ENCODE data around the gene FYTTD1. TPM values are rescaled to one million over a fixed set of nuclear protein-coding genes. Genes with fewer than 3 reads are reported as not detected.

Gene FYTTD1
- total and polyA plus RNA-seq, 2 donors (not counting 1 experiment from before 2014, with no cell fraction given): 44.3 to 63.4 TPM

GRCh38 chr3:197801891-197802778, 52.5 kb downstream of the FYTTD1 start:
- peak overlapping the region; percentile 10 for H3K4me2 ChIP-seq (ENCODE audit: extremely low read depth, insufficient read depth, low read length)
- no peaks in the 10 kb centered on the region for H3K27me3 ChIP-seq (ENCODE audit: control insufficient read depth, insufficient read depth, low read length)
- H3K4me1 ChIP-seq (ENCODE audit: control insufficient read depth, extremely low read depth, insufficient read depth, low read length): peaks cover 5% of the 10 kb centered on the region
- no peak overlapping the region for H3K9ac ChIP-seq (ENCODE audit: insufficient read depth, low read length)
- H3K36me3 ChIP-seq (ENCODE audit: control insufficient read depth, insufficient read depth, low read length): no peaks in the 10 kb centered on the region
- no peaks in the 10 kb centered on the region for H4K20me1 ChIP-seq (ENCODE audit: control insufficient read depth, extremely low read depth, insufficient read depth, low read length)
- H2AFZ ChIP-seq (ENCODE audit: low read length): no peak overlapping the region
- H3K79me2 ChIP-seq (ENCODE audit: control insufficient read depth, insufficient read depth, low read length): peaks cover 78% of the 10 kb centered on the region
- no peaks in the 10 kb centered on the region for H3K9me3 ChIP-seq (ENCODE audit: control insufficient read depth, insufficient read depth, low read depth, low read length)
- TF ChIP-seq CTCF (conservative IDR thresholded peaks at IDR 0.05 in 1 of 2, IDR thresholded peaks at IDR 0.05 in 1 of 2; ENCODE audit: low read depth in 1 of 2, low read length in 2 of 2) (peak; percentile 30 to 56), EZH2 (IDR thresholded peaks at IDR 0.05; ENCODE audit: low read length, missing control alignments) (no peak)
- no peak overlapping the region for H3K27ac ChIP-seq (ENCODE audit: insufficient read depth, low read length)
- no peak overlapping the region for H3K4me3 ChIP-seq (replicated peaks in 1 of 4; ENCODE audit: control extremely low read depth in 1 of 4, insufficient read depth in 1 of 4, low read depth in 3 of 4, low read length in 4 of 4)
- peak; percentile 48 to 54 for DNase-seq (ENCODE audit: low read depth in 2 of 2)

GRCh38 chr3:197802779-197803459, 53.2 kb downstream of the FYTTD1 start:
- no peak overlapping the region for H3K4me3 ChIP-seq (replicated peaks in 1 of 4; ENCODE audit: control extremely low read depth in 1 of 4, insufficient read depth in 1 of 4, low read depth in 3 of 4, low read length in 4 of 4)
- no peaks in the 10 kb centered on the region for H3K36me3 ChIP-seq (ENCODE audit: control insufficient read depth, insufficient read depth, low read length)
- H3K9ac ChIP-seq (ENCODE audit: insufficient read depth, low read length): no peak overlapping the region
- H4K20me1 ChIP-seq (ENCODE audit: control insufficient read depth, extremely low read depth, insufficient read depth, low read length): no peaks in the 10 kb centered on the region
- H3K9me3 ChIP-seq (ENCODE audit: control insufficient read depth, insufficient read depth, low read depth, low read length): no peaks in the 10 kb centered on the region
- H3K4me2 ChIP-seq (ENCODE audit: extremely low read depth, insufficient read depth, low read length): no peak overlapping the region
- no peak overlapping the region for H2AFZ ChIP-seq (ENCODE audit: low read length)
- TF ChIP-seq CTCF (conservative IDR thresholded peaks at IDR 0.05 in 1 of 2, IDR thresholded peaks at IDR 0.05 in 1 of 2; ENCODE audit: low read depth in 1 of 2, low read length in 2 of 2) (peak in 1 of 2 donors; percentile 3), EZH2 (IDR thresholded peaks at IDR 0.05; ENCODE audit: low read length, missing control alignments) (no peak)
- H3K79me2 ChIP-seq (ENCODE audit: control insufficient read depth, insufficient read depth, low read length): peaks cover 73% of the 10 kb centered on the region
- no peak for DNase-seq (ENCODE audit: low read depth in 2 of 2)
- H3K27ac ChIP-seq (ENCODE audit: insufficient read depth, low read length): no peak overlapping the region
- H3K27me3 ChIP-seq (ENCODE audit: control insufficient read depth, insufficient read depth, low read length): no peaks in the 10 kb centered on the region
- H3K4me1 ChIP-seq (ENCODE audit: control insufficient read depth, extremely low read depth, insufficient read depth, low read length): peaks cover 5% of the 10 kb centered on the region

GRCh38 chr3:197804511-197804910, 54.8 kb downstream of the FYTTD1 start:
- no peaks in the 10 kb centered on the region for H3K9me3 ChIP-seq (ENCODE audit: control insufficient read depth, insufficient read depth, low read depth, low read length)
- H2AFZ ChIP-seq (ENCODE audit: low read length): no peak overlapping the region
- no peak overlapping the region for H3K27ac ChIP-seq (ENCODE audit: insufficient read depth, low read length)
- no peak overlapping the region for H3K4me3 ChIP-seq (replicated peaks in 1 of 4; ENCODE audit: control extremely low read depth in 1 of 4, insufficient read depth in 1 of 4, low read depth in 3 of 4, low read length in 4 of 4)
- no peaks in the 10 kb centered on the region for H3K27me3 ChIP-seq (ENCODE audit: control insufficient read depth, insufficient read depth, low read length)
- DNase-seq (ENCODE audit: low read depth in 2 of 2): no peak
- H3K4me1 ChIP-seq (ENCODE audit: control insufficient read depth, extremely low read depth, insufficient read depth, low read length): peaks cover 11% of the 10 kb centered on the region
- no peaks in the 10 kb centered on the region for H4K20me1 ChIP-seq (ENCODE audit: control insufficient read depth, extremely low read depth, insufficient read depth, low read length)
- no peak overlapping the region for H3K9ac ChIP-seq (ENCODE audit: insufficient read depth, low read length)
- TF ChIP-seq CTCF (conservative IDR thresholded peaks at IDR 0.05 in 1 of 2, IDR thresholded peaks at IDR 0.05 in 1 of 2; ENCODE audit: low read depth in 1 of 2, low read length in 2 of 2): no peak
- no peak for TF ChIP-seq EZH2 (IDR thresholded peaks at IDR 0.05; ENCODE audit: low read length, missing control alignments)
- H3K36me3 ChIP-seq (ENCODE audit: control insufficient read depth, insufficient read depth, low read length): no peaks in the 10 kb centered on the region
- no peak overlapping the region for H3K4me2 ChIP-seq (ENCODE audit: extremely low read depth, insufficient read depth, low read length)
- H3K79me2 ChIP-seq (ENCODE audit: control insufficient read depth, insufficient read depth, low read length): peaks cover 69% of the 10 kb centered on the region
